NCI-H526 treated with DMSO at 0.1 percent for 48 hours (cell line): Measurements from ENCODE around the gene NEK6.

ENCODE experiments used
- DNase-seq: peaks from one replicate; lab custom pipeline; 2025; lab: John Stamatoyannopoulos, UW

Gene NEK6

GRCh38 chr9:124399323-124399967 is 141.7 kb downstream of the NEK6 start:
- DNase-seq: no peak

GRCh38 chr9:124399968-124400940 is 142.5 kb downstream of the NEK6 start:
- no peak for DNase-seq
